GM19099 (cell line): ENCODE measurements around the gene HIF1A.

ENCODE experiments used
- POLR2A ChIP-seq: IDR thresholded peaks from 3 replicates; pipeline ENCODE4 v1.6.1; 2011; ENCODE audit warnings: low read depth; ENCODE audit not compliant: insufficient read length; ENCODE audit errors: extremely low read depth

Gene HIF1A

DNA sequence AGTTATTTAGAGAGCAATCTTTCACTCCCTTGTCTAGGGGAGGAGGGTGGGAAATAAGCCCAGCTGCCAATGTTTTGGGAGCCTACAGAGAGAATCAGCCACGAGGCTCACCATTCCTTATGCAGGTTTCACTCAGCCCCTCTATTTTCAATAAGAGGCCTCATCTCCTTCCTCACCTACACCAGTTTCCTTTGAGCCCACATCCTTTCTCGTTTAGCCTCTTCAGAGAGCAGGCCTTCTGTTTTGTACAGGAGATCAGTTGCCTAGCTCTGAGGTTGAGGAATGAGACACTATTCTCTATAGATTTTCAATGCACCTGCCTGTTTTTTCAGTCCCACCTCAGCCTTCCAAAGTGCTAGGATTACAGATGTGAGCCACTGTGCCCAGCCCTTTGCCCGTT lies 84.8 kb downstream of the HIF1A start:
- TF ChIP-seq POLR2A = no peak

DNA sequence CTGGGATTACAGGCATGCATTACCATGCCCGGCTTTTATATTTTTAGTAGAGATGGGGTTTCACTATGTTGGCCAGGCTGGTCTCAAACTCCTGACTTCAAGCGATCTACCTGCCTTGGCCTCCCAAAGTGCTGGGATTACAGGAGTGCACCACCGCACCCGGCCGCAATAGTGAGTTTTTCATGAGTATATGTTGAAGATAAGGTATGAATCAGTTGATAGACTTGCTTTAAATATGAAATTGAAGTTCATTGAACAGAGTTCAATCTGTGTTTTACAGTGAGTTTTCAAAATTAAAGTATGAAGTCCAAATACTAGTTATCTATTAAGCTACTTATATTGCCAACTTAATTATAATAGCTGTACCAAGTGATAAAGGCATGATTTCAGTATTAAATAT lies 102.0 kb downstream of the HIF1A start:
- TF ChIP-seq POLR2A = no peak
